Measurements from ENCODE around the gene LY6G6F. TPM values are rescaled to one million over a fixed set of nuclear protein-coding genes. Genes with fewer than 3 reads are reported as not detected.

The LY6G6F gene
- total RNA-seq, 1 donor = not detected

DNA sequence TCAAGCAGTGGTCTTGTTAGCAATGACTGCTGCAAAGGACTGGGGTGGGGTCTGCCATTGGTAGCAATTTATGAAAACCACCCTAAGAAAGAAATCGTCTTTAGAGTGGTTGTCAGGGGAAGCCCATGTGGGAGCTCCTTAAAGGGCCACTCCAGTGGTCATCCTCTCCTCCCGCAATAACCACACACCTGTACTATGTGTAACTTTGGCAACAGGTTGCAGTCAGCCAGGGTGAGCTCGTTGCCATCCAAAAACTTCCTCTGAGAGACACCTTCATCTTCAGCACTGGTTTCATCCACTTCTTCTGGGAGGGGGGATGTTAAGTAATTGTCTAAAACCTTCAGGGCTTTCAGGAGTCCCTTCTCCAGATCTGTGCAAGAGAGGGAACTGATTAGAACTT is 25.4 kb downstream of the LY6G6F start:
- no peak for DNase-seq (ENCODE audit: low read depth)
- H3K4me3 ChIP-seq (ENCODE audit: low read depth, low read length) = no peak overlapping the region
- TF ChIP-seq, protein P1, sequence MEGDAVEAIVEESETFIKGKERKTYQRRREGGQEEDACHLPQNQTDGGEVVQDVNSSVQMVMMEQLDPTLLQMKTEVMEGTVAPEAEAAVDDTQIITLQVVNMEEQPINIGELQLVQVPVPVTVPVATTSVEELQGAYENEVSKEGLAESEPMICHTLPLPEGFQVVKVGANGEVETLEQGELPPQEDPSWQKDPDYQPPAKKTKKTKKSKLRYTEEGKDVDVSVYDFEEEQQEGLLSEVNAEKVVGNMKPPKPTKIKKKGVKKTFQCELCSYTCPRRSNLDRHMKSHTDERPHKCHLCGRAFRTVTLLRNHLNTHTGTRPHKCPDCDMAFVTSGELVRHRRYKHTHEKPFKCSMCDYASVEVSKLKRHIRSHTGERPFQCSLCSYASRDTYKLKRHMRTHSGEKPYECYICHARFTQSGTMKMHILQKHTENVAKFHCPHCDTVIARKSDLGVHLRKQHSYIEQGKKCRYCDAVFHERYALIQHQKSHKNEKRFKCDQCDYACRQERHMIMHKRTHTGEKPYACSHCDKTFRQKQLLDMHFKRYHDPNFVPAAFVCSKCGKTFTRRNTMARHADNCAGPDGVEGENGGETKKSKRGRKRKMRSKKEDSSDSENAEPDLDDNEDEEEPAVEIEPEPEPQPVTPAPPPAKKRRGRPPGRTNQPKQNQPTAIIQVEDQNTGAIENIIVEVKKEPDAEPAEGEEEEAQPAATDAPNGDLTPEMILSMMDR (IDR thresholded peaks at IDR 0.05; ENCODE audit: insufficient read depth, low read length) = no peak

DNA sequence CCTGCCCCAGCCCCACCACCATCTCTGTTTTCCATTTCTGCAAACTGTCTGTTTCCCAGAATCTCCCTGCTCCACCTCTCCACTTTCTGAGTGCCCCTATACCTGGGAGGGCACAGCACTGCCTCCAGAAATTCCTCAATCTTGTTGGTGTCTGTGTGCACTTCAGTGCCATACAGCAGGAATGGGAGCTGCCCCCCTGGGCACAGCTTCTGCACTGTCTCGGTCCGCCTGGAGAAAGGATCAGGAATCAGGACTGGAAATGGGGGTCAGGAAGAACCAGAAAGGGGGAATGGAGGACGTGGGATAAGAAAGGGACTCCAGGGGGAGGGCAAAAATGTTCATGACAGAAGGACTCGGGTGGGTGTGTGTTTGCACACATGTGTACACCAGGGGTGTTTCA is 27.1 kb downstream of the LY6G6F start:
- TF ChIP-seq, protein P1 (IDR thresholded peaks at IDR 0.05; ENCODE audit: insufficient read depth, low read length) = no peak
- no peak for DNase-seq (ENCODE audit: low read depth)
- peak overlapping the region; percentile 97 for H3K4me3 ChIP-seq (ENCODE audit: low read depth, low read length)

DNA sequence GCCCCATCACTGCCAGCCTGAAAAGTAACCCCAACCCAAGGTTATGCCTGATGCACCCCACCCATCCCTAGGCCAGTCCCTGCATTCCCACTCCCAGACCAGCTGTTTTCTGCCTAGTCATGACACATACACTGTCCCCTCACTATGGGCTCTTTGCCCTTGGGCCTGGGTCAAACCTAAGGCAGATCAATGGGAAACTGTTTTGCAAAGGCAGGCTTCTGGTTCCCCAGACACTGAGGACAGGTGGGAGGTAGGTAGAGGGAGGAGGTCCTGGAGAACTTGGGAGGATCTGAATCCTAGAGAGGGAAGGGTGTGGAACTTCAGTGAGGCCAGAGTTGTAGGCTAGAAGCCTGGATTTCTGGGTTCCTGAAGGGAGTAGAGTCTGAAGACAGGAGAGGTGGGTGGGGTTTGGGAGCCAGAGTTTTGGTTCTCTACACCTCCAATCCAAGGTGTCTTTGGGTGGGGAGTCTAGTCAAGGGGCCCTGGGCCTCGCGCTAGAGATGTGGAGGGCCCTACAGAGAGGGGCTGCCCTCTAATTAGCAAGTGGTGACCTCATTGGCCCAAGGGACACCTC is 27.7 kb downstream of the LY6G6F start:
- DNase-seq (ENCODE audit: low read depth) = no peak
- peak overlapping the region; percentile 97 for H3K4me3 ChIP-seq (ENCODE audit: low read depth, low read length)
- TF ChIP-seq, protein P1 (IDR thresholded peaks at IDR 0.05; ENCODE audit: insufficient read depth, low read length) = no peak

DNA sequence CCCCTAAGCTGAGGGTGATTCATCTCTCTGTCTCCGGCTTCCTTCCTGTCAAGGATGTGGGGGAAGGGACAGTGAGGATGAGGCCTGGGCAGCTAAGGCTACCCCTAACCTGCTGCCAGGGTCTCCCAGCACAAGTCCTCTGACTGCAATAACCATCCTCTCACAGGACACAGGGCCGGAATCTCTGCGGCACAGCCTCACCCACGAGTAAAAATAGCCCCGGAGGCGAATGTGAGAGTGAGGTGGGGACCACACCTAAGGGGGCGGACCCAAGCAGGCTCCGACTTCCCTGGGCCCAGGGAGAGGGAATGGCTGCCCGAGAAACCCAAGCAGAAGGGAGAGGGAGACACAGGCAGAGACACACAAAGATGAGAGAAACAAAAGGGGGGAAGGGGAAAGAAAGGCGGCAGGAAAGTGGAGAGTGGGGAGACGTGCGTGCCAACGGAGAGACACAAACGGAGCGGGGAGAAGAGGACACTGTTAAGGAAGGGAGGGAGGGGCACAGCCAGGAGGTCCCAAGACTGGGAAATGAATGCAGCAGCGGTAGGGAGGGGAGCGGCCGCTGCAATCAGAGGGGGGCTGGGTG is 28.2 kb downstream of the LY6G6F start:
- TF ChIP-seq, protein P1 (IDR thresholded peaks at IDR 0.05; ENCODE audit: insufficient read depth, low read length) = no peak
- H3K4me3 ChIP-seq (ENCODE audit: low read depth, low read length) = peak overlapping the region; percentile 97
- DNase-seq (ENCODE audit: low read depth) = peak; percentile 46

DNA sequence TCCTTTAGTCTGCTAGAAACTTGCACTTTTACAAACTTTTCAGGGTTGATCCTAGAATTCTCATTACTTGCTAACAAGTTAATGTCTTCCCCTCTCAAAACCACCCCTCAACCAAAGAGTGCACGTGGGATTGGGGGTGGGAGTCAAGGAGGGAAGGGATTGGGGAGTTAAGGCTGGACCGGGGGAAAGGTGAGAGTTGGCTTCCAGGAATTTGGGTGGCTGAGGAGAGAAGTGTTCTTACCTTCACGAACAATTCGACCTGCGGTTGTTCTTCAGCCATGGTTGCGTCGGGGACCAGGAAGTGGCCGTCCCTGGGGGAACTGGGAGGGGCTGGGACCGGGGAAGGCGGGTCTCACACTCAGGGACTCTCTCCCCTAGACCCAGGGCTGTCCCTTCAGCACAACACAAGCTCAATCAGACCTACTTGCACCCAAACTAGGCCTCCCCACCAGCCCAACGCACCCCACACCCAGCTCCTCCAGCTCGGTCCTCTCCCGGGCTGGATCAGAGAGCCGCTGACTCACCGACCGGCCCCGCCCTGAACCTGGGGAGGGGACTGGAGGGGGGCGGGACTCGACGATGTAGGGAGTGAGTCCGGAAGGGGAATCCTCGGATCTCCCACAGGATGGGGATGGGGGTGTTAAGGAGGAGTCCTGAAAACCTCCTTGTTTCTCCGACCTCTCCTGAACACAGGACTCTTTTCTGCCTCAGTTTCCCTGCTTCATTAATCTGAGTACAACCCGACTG is 29.5 kb downstream of the LY6G6F start, which contains the start of gene CLIC1:
TSS of gene CLIC1 (minus strand) at position 510 of the 747 bp plus-strand sequence. CDS start at position 280, 230 bp downstream.
- TF ChIP-seq, protein P1 (IDR thresholded peaks at IDR 0.05; ENCODE audit: insufficient read depth, low read length) = no peak
- peak within 1 kb of the TSS; percentile 97 for H3K4me3 ChIP-seq (ENCODE audit: low read depth, low read length)
- peak; percentile 69 for DNase-seq (ENCODE audit: low read depth)

DNA sequence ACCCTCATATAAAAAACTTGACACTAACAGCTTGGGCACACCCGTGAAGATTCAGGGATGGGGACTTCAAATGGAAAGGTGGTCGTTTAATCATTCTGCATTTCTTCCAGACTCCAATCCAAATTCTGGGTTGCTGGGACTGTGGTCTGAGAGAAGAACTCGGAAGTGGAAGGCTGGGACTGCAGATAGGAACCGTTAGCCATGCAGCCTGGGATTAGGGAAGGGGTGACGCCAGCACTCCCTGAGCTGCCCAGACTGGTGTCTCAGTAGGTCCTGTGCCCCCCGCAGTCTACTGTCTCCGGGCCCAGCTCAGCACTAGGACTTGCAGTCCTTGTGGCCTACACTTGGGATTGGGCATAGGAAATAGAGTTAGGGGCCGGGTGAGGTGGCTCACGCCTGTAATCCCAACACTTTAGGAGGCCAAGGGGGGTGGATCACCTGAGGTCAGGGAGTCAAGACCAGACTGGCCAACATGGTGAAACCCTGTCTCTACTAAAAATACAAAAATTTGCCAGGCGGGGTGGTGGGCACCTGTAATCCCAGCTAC is 30.2 kb downstream of the LY6G6F start:
- peak overlapping the region; percentile 97 for H3K4me3 ChIP-seq (ENCODE audit: low read depth, low read length)
- TF ChIP-seq, protein P1 (IDR thresholded peaks at IDR 0.05; ENCODE audit: insufficient read depth, low read length) = no peak
- no peak for DNase-seq (ENCODE audit: low read depth)

All from fibroblast of the aortic adventitia (primary cell).